ENCODE results near the gene TMEM121.

TMEM121 gene

GRCh38 chr14:105498430-105499255 is 27.7 kb upstream of the TMEM121 start:
- ATAC-seq: no peak

GRCh38 chr14:105499256-105500035 is 26.9 kb upstream of the TMEM121 start:
- no peak for ATAC-seq
- DNase-seq: no peak

More at GRCh38 chr14:105498430-105499255, 27.7 kb upstream of the TMEM121 start:
- no peak for DNase-seq

GRCh38 chr14:105500036-105500725 is 26.2 kb upstream of the TMEM121 start:
- DNase-seq (no peak), ATAC-seq (no peak)

- ATAC-seq: no peak
- no peak for DNase-seq
Measured at GRCh38 chr14:105500726-105501101, 25.7 kb upstream of the TMEM121 start.

- ATAC-seq: no peak
Measured at GRCh38 chr14:105501504-105502291, 24.7 kb upstream of the TMEM121 start.

GRCh38 chr14:105502446-105503295 is 23.7 kb upstream of the TMEM121 start:
- no peak for DNase-seq
- ATAC-seq: peak; percentile 5

More at GRCh38 chr14:105501504-105502291, 24.7 kb upstream of the TMEM121 start:
- DNase-seq: no peak

- no peak for DNase-seq
Measured at GRCh38 chr14:105503296-105503640, 23.1 kb upstream of the TMEM121 start.

GRCh38 chr14:105503935-105504692 is 22.3 kb upstream of the TMEM121 start:
- DNase-seq: no peak
- ATAC-seq: no peak

More at GRCh38 chr14:105503296-105503640, 23.1 kb upstream of the TMEM121 start:
- no peak for ATAC-seq

- DNase-seq (no peak), ATAC-seq (no peak)
Measured at GRCh38 chr14:105505101-105505500, 21.3 kb upstream of the TMEM121 start.

GRCh38 chr14:105507247-105507646 is 19.1 kb upstream of the TMEM121 start:
- no peak for DNase-seq
- no peak for ATAC-seq

GRCh38 chr14:105508069-105508468 is 18.3 kb upstream of the TMEM121 start:
- no peak for DNase-seq
- no peak for ATAC-seq

GRCh38 chr14:105508601-105509000 is 17.8 kb upstream of the TMEM121 start:
- ATAC-seq: no peak
- no peak for DNase-seq

GRCh38 chr14:105517096-105517495 is 9.3 kb upstream of the TMEM121 start:
- DNase-seq (no peak), ATAC-seq (no peak)

GRCh38 chr14:105519946-105520698 is 6.3 kb upstream of the TMEM121 start:
- DNase-seq: no peak
- ATAC-seq: no peak

- no peak for DNase-seq
Measured at GRCh38 chr14:105525326-105525725, 1.1 kb upstream of the TMEM121 start.

GRCh38 chr14:105526776-105527380 is 495 bp downstream of the TMEM121 start:
- DNase-seq (no peak), ATAC-seq (no peak)

More at GRCh38 chr14:105525326-105525725, 1.1 kb upstream of the TMEM121 start:
- ATAC-seq: no peak

- DNase-seq (no peak), ATAC-seq (no peak)
Measured at GRCh38 chr14:105527381-105527825, 1.0 kb downstream of the TMEM121 start.

- DNase-seq (peak; percentile 88), ATAC-seq (peak; percentile 57)
Measured at GRCh38 chr14:105527826-105528585, 1.6 kb downstream of the TMEM121 start.

All from stimulated activated naive CD8-positive, alpha-beta T cell treated with anti-CD3 and anti-CD28 coated beads, Interleukin-15, Interleukin-2, amounts not matched to agents 100 U/mL and 50 U/mL, for 24 hours (primary cell).